SH-SY5Y (cell line): ENCODE data around the gene TMEM131.

Experiments
- GATA2 ChIP-seq: IDR thresholded peaks from 2 replicates; pipeline ENCODE4 v1.6.1; 2011; ENCODE audit warnings: mild to moderate bottlenecking, low read depth, low read length
- GATA3 ChIP-seq: IDR thresholded peaks from 2 replicates; pipeline ENCODE4 v1.6.1; 2011; ENCODE audit warnings: low read depth, mild to moderate bottlenecking, low read length, moderate library complexity

GRCh38 chr2:98028101-98028561, 32.4 kb upstream of the TMEM131 start:
- TF ChIP-seq GATA3 = no peak
- TF ChIP-seq GATA2 = no peak
